ENCODE data around the gene MTCL3.

Gene MTCL3

GRCh38 chr6:127482325-127482724 lies 36.8 kb downstream of the MTCL3 start:
- H3K4me3 ChIP-seq, result no peak overlapping the region
- WGBS, result 97% methylated on average over 2 of the region's 2 CpGs
- no peaks in the 10 kb centered on the region for H3K9me3 ChIP-seq
- H3K36me3 ChIP-seq, result no peaks in the 10 kb centered on the region
- no peak overlapping the region for H3K27ac ChIP-seq
- H3K4me1 ChIP-seq, result no peaks in the 10 kb centered on the region
- no peaks in the 10 kb centered on the region for H3K27me3 ChIP-seq
- TF ChIP-seq POLR2AphosphoS5 (IDR thresholded peaks at IDR 0.05), result no peak
- TF ChIP-seq CTCF (IDR thresholded peaks at IDR 0.05), result no peak
- TF ChIP-seq EP300 (IDR thresholded peaks at IDR 0.05), result no peak
- no peak for DNase-seq (ENCODE audit: low spot score in 2 of 2)

GRCh38 chr6:127481628-127482027 lies 37.5 kb downstream of the MTCL3 start:
- Histone ChIP-seq H3K27ac (no peak overlapping the region), H3K4me3 (no peak overlapping the region), H3K27me3 (no peaks in the 10 kb centered on the region), H3K36me3 (no peaks in the 10 kb centered on the region), H3K4me1 (no peaks in the 10 kb centered on the region), H3K9me3 (no peaks in the 10 kb centered on the region)
- no peak for DNase-seq (ENCODE audit: low spot score in 2 of 2)
- 54% methylated on average over 4 of the region's 4 CpGs for WGBS
- TF ChIP-seq EP300 (IDR thresholded peaks at IDR 0.05), result no peak

- Histone ChIP-seq H3K4me3 (no peak overlapping the region), H3K36me3 (no peaks in the 10 kb centered on the region), H3K27ac (no peak overlapping the region), H3K4me1 (no peaks in the 10 kb centered on the region), H3K27me3 (no peaks in the 10 kb centered on the region), H3K9me3 (no peaks in the 10 kb centered on the region)
- 85% methylated on average over 2 of the region's 2 CpGs for WGBS
- DNase-seq (ENCODE audit: low spot score in 2 of 2), result no peak
- no peak for TF ChIP-seq EP300 (IDR thresholded peaks at IDR 0.05)
- no peak for TF ChIP-seq POLR2AphosphoS5 (IDR thresholded peaks at IDR 0.05)
- no peak for TF ChIP-seq POLR2A (IDR thresholded peaks at IDR 0.05)
- no peak for TF ChIP-seq CTCF (IDR thresholded peaks at IDR 0.05)
These were observed 38.0 kb downstream of the MTCL3 start for GRCh38 chr6:127481111-127481510.

- no peaks in the 10 kb centered on the region for H3K4me1 ChIP-seq
- H3K36me3 ChIP-seq, result no peaks in the 10 kb centered on the region
- WGBS, result 93% methylated on average over 1 of the region's 1 CpG
- H3K27me3 ChIP-seq, result no peaks in the 10 kb centered on the region
- no peaks in the 10 kb centered on the region for H3K9me3 ChIP-seq
- no peak overlapping the region for H3K27ac ChIP-seq
- DNase-seq (ENCODE audit: low spot score in 2 of 2), result no peak
- TF ChIP-seq POLR2AphosphoS5 (IDR thresholded peaks at IDR 0.05), result no peak
- no peak for TF ChIP-seq CTCF (IDR thresholded peaks at IDR 0.05)
- no peak overlapping the region for H3K4me3 ChIP-seq
These were observed 41.5 kb downstream of the MTCL3 start for GRCh38 chr6:127477658-127478057.

- H3K4me3 ChIP-seq, result no peak overlapping the region
- no peaks in the 10 kb centered on the region for H3K4me1 ChIP-seq
- no peaks in the 10 kb centered on the region for H3K36me3 ChIP-seq
- no peaks in the 10 kb centered on the region for H3K27me3 ChIP-seq
- TF ChIP-seq POLR2AphosphoS5 (IDR thresholded peaks at IDR 0.05) (no peak), CTCF (IDR thresholded peaks at IDR 0.05) (no peak), POLR2A (IDR thresholded peaks at IDR 0.05) (no peak), EP300 (IDR thresholded peaks at IDR 0.05) (no peak)
- H3K27ac ChIP-seq, result no peak overlapping the region
- WGBS, result 91% methylated on average over 34 of the region's 34 CpGs
- no peak for DNase-seq (ENCODE audit: low spot score in 2 of 2)
- H3K9me3 ChIP-seq, result no peaks in the 10 kb centered on the region
These were observed 43.3 kb downstream of the MTCL3 start for GRCh38 chr6:127475823-127476176.

- no peaks in the 10 kb centered on the region for H3K36me3 ChIP-seq
- H3K9me3 ChIP-seq, result no peaks in the 10 kb centered on the region
- H3K4me3 ChIP-seq, result no peak overlapping the region
- TF ChIP-seq EP300 (IDR thresholded peaks at IDR 0.05) (no peak), POLR2AphosphoS5 (IDR thresholded peaks at IDR 0.05) (no peak), CTCF (IDR thresholded peaks at IDR 0.05) (no peak), POLR2A (IDR thresholded peaks at IDR 0.05) (no peak)
- no peaks in the 10 kb centered on the region for H3K4me1 ChIP-seq
- DNase-seq (ENCODE audit: low spot score in 2 of 2), result no peak
- no peaks in the 10 kb centered on the region for H3K27me3 ChIP-seq
- WGBS, result 86% methylated on average over 64 of the region's 87 CpGs
- H3K27ac ChIP-seq, result no peak overlapping the region
These were observed 43.9 kb downstream of the MTCL3 start for GRCh38 chr6:127475135-127475822.

Data from suprapubic skin (tissue), 4 donors.